Stimulated activated CD4-positive, alpha-beta T cell treated with anti-CD3 and anti-CD28 coated beads, Interleukin-12 subunit alpha, Interleukin-12 subunit beta, amount 100 ng/mL, for 48 hours (primary cell): ENCODE data around the gene CDH5.
"Not testable (repeated sequence)": the region's sequence is repeated elsewhere in the genome, so short reads cannot be mapped to it uniquely, and the experiment has no call there.

Source experiments
- DNase-seq, 3 donors: peaks; one replicate each; pipeline ENCODE4 v3.0.0-alpha.2; 2020; ENCODE audit warnings: low read depth in 2 of 3, low spot score in 1 of 3

The CDH5 gene

GRCh38 chr16:66434619-66435430 is 68.3 kb downstream of the CDH5 start:
- DNase-seq, result no peak

- no peak for DNase-seq
Observed at GRCh38 chr16:66435896-66436295, 69.4 kb downstream of the CDH5 start.

- no peak for DNase-seq
Observed at GRCh38 chr16:66437391-66437945, 71.0 kb downstream of the CDH5 start.

- DNase-seq, result no peak
Observed at GRCh38 chr16:66438536-66438935, 72.0 kb downstream of the CDH5 start.

GRCh38 chr16:66439051-66439730 is 72.7 kb downstream of the CDH5 start:
- no peak for DNase-seq

- no peak for DNase-seq
Observed at GRCh38 chr16:66440271-66440802, 73.8 kb downstream of the CDH5 start.

GRCh38 chr16:66440970-66441369 is 74.5 kb downstream of the CDH5 start:
- no peak for DNase-seq

GRCh38 chr16:66441586-66442375 is 75.3 kb downstream of the CDH5 start:
- DNase-seq, result no peak

GRCh38 chr16:66442502-66443268 is 76.2 kb downstream of the CDH5 start:
- no peak for DNase-seq

GRCh38 chr16:66443269-66443652 is 76.8 kb downstream of the CDH5 start:
- no peak for DNase-seq

- DNase-seq, result no peak
Observed at GRCh38 chr16:66444049-66444481, 77.6 kb downstream of the CDH5 start.

- DNase-seq, result no peak
Observed at GRCh38 chr16:66446737-66447136, 80.2 kb downstream of the CDH5 start.

- DNase-seq, result no peak
Observed at GRCh38 chr16:66447491-66447890, 81.0 kb downstream of the CDH5 start.

GRCh38 chr16:66451548-66451947 is 85.1 kb downstream of the CDH5 start:
- DNase-seq, result no peak

- not testable (repeated sequence) for DNase-seq
Observed at GRCh38 chr16:66453230-66453629, 86.7 kb downstream of the CDH5 start.
